HT-29 (cell line): ENCODE measurements around the gene ARHGAP25. TPM values are rescaled to one million over a fixed set of nuclear protein-coding genes. Genes with fewer than 3 reads are reported as not detected.

Experiments used
- DNase-seq: peaks from one replicate; pipeline ENCODE4 v3.0.0-alpha.2; 2015; ENCODE audit warnings: low spot score
- total RNA-seq: library from RNA; depleted of rRNA; stranded (reverse); fragments of >200 nt; shearing (Covaris generic); gene quantifications from 2 replicates; pipeline ENCODE4 v1.2.3, GENCODE V29; 2014; rRNA removed

The ARHGAP25 gene, protein sequence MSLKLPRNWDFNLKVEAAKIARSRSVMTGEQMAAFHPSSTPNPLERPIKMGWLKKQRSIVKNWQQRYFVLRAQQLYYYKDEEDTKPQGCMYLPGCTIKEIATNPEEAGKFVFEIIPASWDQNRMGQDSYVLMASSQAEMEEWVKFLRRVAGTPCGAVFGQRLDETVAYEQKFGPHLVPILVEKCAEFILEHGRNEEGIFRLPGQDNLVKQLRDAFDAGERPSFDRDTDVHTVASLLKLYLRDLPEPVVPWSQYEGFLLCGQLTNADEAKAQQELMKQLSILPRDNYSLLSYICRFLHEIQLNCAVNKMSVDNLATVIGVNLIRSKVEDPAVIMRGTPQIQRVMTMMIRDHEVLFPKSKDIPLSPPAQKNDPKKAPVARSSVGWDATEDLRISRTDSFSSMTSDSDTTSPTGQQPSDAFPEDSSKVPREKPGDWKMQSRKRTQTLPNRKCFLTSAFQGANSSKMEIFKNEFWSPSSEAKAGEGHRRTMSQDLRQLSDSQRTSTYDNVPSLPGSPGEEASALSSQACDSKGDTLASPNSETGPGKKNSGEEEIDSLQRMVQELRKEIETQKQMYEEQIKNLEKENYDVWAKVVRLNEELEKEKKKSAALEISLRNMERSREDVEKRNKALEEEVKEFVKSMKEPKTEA
- total RNA-seq: not detected in 2 replicates

DNA sequence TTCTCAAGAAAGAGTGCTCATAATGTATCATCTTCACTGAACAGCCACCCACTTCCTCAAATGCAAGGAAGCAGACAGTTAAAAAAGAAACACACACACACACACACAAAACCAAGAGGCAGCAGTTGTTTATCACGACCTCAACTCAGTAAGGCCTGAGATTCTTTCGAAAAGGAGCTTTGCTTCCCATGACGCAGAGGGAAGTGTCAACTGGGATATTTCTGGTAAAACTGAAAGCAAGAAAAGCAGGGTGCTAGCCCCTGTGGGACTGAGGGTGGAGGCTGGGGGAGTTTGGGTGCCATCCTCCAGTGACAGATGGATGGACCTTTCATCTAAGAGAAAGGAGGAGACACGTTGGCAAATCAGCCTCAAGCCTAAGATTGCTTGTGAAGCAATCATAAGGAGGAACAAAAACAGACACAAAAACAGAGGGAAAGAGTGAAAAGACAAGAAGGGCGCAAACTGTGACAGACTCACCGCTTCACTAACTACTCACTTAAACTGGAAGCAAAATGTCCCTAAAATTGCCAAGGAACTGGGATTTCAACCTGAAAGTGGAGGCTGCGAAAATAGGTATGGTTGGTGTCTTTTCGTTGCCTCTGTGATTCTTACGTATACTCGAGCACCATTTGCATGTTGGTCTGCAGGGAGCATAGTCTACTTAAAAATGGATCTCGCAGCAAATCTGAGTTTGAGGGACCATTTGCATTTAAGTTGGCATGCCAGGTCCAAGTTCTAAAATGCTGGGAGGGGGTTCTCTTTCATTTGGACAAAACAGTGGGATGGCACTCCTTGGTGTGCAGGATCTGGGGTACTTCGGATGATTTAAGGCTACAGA is at the start of gene ARHGAP25:
ARHGAP25 (plus strand) TSS at position 124 of the 838 bp plus-strand sequence; CDS start at position 513, 389 bp downstream.
- no peak for DNase-seq

DNA sequence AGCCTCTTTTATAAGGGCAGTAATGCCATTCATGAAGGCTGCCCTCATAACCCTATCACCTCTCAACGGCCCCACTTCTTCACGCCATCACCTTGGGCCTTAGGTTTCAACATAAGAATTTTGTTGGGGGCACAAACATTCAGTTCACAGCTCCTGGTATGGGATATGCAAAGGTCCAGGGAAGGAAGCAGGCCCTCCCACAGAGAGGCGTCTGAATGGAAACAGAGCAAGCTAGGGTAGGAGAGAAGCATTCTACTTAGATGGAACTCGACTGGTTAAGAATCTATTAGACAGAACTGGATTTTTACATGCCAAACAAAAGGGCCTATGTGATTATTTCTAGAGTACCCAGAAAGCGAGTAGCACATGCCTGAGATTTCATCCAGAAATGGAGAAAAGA is 48.4 kb upstream of the ARHGAP25 start:
- DNase-seq: no peak

DNA sequence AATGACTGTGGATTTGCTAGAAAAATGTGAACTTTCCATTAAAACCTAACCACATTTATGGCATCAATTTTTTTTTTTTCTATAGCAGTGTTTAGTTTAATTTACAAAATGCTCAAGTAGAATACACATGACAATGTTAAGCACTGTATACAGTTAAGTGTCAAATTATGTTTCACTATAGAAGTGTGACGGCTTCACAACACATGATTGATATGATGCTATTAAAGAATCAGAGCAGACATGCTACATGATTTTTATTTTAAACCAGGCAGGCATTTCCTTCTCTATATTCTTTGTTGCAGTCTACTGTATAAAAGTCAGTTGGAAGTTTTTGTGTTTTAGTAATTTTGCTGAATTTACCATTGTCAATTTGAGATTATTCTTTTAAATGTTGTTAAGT is 47.6 kb upstream of the ARHGAP25 start:
- DNase-seq: no peak

DNA sequence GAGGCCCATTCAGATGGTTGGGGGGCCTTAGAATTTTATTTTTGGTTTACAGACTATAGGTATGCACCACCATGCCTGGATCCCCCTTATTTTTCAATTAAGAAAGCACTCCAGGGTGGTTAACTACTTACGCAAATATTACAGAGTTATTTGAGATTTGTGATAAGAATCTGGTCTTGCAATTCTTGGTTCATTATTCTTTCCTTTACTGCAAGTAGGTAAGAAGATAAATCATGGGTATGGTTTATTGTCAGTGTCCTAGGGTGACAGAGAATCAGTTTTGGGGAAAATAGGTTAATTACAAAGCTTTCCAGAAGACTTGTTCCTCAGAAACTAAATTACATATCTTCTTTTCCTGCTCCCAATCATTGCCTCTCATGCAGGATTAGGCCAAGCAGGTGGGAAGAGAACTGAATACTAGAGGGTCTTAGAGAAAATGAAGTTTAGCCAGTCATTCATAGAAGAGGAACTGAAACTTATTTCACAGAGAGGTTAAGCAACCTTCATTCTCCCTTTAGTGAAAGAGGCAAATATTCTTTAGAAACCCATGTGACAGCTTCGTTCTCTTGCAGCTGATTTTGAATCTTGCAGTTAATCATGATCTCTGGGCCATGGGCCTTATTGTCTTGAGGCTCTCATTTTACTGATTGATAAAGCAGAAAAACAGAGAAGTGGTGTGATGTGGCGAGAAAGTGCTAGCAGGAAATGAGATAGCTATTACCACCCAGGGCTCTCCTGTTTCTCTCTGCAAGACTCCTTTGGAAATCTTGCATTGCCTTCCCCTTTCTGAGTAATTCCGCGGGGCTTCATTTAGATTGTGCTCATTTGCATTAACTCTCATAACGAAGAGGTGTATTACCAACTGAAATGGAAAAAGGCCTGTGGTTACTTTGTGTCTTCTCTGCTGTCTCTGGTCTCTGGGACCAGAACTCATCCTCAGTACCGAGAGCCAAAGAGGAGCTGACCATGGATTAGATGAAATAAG is 44.8 kb upstream of the ARHGAP25 start:
- DNase-seq: no peak

DNA sequence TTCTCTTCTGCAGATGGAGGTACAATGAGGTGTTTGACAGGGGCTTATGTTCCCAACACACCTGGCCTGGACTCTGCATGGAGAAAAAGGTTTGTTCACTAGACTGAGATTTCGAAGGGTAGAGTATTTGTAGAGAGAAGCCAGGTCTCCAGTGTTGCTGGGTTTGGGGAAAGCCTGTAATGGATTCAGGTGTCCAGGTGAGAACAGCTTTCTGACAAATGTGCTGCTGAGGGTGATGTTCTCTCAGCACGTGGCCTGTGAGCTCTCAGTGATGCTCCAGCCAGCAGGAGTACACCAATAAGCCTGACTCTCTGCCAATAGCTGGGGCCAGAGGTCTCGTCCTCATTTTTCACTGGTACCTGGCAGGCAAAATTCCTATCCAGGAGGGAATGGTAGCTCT is 43.8 kb upstream of the ARHGAP25 start:
- no peak for DNase-seq

DNA sequence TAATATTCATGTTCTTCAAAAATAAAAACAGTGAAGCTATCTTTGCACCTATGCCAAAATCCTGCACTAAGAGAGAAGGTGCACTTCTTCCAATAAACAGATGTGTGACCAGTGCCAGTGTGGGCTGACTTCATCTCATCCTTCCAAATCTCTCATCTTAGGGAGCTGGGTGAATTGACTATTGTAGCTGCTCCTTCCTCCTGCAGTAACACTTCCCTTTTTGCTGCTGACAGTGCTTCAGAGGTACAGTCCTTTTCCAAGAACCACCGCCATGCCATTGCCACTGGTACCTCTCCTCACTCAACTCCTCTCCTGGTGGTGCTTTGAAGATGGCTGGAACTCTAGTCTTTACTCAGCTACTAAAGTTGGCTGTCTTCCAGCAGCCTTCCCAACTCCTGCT is 42.1 kb upstream of the ARHGAP25 start:
- DNase-seq: no peak

DNA sequence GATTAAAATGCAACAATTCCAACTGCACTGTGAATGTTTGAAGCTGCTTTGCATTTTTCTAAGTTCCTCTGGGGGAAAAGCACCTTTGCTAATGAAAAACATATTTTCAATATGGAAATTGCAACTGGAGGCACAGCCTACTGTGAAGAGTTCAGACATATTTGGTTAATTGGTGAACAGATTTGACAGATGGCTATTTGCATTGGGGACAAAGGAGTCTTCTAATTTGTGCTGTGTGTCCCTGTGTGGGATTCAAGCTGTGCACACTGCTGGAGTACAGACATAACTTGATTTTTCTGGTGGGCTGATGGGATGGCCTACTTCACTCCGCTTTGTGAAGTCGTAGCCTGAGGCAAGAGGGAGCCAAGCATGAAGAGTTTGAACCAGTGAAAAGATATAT is 40.7 kb upstream of the ARHGAP25 start:
- no peak for DNase-seq

DNA sequence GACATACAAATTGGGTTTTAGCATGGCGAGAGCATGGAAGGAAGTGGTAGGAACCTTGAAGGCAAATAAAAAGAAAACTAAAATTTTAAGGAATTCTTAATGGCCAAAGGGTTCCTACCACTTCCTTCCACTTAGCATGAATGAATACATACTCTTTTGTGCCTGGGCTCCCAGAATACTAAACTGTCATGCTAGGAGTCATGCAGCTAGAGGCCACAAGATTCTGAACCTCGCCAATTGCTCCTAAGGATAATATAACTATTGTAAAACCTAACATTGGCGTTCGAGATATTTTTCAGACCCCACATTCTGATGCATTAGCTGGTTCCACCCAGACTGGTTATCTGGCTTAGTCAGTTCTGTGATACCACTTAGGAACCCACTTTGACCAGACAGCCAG is 38.6 kb upstream of the ARHGAP25 start:
- no peak for DNase-seq

DNA sequence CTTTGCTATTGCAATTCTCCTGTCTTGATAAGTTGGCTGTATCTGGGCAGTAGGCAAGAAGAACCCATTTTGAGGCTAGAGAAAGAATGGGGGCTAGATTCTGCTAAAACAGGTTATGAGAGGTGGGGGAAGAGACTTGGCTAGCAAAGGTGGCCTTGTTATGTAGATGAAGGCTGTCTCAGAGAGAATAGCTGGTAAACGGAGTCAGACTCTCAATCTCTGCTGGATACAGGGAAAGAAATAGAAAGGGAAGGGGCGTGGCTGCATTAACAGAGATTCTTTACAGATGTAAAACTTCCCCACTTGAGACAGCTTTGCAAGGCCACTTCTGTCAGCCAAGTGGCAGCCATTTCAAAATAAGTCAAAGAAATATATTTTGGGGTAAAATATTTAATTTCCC is 38.1 kb upstream of the ARHGAP25 start:
- DNase-seq: no peak

DNA sequence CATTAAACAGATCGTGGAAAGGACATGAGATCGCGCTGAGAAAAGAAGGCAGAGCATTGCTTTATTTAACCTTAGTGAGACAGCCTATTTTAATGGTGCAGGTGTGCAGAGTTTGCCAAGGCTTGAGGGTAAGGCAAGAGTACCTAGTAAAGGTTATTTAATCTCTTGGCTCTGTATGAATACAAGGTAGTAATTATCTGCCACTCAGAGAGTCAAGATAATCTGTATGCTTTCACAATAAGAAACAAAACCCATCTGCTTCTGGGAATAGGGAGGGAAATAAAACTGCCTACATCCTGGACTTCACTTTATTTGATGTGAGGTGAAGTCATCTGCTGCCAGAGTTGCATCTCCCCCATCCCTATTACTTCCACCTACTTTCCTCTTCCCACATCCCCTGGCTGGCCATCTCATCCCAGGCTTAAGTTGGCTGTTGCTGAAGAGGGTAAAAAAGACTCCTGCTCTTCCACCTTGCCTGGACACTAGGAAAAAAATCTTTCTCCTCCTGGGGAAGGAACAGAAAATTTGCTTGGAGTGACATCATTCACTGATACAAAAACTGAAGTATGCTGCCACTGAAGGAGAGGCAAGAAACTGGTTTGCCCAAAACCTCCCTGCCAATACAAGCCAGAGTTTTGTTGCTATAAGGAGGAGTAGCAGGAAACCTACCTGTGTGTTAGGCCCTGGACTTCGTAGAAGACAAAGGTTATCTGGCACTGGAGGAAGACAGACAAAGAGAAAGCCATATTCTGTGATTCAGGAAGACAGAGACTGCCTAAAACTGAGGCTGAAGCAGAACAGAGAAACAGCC is 35.8 kb upstream of the ARHGAP25 start:
- no peak for DNase-seq

DNA sequence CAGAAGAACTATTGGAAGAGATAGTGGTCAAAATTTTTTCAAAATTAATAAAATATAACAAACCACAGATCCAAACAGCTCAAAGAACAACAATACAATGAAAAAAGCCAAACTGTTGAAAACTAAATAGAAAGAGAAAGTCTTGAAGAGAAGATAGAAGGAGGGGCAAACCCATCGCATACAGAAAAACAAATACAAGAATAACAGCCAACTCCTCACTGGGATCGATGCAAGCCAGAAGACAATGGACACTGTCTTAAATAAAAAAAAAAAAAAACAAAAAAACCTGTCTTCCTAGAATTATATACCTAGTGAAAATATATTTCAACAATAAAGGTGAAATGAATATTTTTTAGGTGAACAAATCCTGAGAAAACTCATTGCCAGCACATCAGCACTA is 34.1 kb upstream of the ARHGAP25 start:
- DNase-seq: no peak

DNA sequence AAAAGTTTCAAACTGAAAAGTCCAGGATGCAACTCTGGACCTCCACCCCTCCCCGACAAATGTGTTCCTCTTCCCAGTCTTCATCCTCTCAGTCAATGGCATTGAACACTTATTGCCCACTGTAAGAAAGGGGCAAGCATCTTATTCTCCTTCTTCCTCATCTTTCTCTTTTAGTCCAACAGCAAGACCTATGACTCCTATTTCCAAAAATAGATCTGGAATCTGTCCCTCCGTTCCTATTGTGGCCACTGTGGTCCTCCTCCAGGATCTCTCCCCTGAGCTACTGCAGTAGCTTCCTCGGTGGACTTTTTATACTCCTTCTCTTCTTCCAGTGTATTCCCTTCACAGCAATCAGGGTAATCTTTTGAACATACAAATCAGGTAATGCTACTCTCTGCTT is 28.0 kb upstream of the ARHGAP25 start:
- no peak for DNase-seq

DNA sequence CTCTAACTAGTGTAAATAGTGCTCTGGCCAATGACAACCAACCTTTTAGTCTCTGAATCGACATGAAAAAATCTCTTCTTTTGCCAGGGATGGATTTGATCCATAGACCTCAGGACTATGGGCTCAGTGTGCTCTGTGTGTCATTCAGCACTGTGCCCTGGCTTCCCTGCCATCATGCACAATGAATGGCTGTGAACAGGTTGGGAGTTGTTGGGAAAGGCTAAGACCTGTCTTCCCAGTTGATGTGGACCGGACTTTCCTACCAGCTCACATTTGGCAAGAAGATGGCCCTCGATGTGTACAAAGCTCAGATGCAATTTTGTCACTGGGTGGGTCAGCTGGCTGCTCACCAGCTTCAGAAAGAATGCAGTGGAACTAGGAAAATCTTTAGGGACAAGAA is 26.0 kb upstream of the ARHGAP25 start:
- DNase-seq: no peak

DNA sequence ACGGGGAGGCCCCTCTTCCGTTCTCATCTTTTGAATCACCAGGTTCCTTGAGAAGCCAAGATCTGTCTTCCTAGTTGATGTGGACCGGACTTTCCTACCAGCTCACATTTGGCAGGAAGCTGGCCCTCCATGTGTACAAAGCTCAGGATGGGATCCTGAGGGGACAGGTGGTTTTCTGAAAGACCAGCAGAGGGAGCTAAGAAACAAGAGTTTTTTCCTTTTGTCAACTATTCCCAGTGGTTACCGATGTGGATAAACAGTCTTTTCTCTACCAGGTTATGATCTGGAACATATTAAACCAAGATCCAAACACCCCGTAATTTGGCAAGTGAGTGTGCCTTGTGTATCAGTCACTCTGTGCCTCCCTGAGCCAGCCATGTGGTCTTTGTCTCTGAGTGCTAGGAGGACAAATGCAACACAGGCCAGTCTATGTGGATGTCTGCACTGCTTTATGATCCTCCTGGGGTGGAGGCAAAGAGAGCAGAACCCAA is 25.1 kb upstream of the ARHGAP25 start:
- DNase-seq: peak; percentile 55

DNA sequence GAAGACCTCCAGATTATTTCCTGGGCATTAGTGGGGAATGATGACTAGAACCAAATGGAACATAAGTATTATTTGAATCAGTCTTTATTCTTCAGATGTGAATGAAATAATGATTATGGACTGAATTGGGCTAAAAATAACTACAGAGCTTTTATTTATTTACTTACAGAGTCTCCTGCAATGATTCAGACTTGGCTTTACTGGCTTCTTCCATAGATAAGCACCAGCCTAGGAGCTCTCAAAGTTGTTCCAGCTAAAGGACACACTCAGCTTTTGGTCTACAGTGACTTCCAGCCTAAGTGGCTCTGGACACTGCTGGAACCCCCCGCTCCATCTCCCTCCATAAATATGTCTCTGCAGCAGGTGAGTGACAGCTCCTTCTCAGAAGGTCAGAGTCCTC is 24.3 kb upstream of the ARHGAP25 start:
- DNase-seq: no peak

DNA sequence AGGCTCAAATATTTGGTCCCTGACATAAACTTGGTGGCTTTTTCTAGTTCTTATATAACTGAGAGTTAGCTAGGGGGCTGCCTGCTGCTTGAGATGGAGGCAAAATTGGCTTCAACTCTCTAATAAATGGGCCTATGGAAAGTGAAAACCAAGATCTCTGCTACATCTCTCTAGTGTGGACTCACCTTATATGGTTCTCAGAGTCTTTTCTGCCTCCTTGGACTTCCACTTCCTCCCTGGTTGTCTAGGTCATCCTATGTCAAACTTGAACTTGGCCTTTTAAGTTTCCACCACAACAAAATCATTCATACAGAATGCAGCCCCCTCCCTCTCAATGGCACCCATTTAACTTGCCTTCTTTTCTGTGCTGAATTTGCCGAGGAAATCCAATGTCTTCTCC is 23.9 kb upstream of the ARHGAP25 start:
- no peak for DNase-seq

DNA sequence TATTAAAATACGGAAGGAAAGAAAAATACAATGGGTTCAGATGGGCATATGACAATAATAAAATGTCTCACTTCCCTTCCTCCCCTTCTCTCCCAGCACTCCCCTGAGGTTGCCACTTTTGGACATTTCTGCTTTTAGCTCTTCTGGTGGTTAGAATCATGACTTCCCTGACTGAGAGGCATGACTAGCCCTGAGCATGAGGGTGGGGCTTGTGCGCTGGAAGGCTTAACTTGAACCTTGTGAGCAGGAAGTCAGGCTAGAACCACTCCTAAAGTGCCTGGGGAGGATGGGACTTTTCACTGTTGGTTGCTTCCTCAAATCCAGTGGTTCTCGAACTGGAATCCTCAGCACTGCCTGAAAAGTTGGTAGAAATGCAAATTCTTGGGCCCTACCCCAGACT is 19.7 kb upstream of the ARHGAP25 start:
- DNase-seq: no peak

DNA sequence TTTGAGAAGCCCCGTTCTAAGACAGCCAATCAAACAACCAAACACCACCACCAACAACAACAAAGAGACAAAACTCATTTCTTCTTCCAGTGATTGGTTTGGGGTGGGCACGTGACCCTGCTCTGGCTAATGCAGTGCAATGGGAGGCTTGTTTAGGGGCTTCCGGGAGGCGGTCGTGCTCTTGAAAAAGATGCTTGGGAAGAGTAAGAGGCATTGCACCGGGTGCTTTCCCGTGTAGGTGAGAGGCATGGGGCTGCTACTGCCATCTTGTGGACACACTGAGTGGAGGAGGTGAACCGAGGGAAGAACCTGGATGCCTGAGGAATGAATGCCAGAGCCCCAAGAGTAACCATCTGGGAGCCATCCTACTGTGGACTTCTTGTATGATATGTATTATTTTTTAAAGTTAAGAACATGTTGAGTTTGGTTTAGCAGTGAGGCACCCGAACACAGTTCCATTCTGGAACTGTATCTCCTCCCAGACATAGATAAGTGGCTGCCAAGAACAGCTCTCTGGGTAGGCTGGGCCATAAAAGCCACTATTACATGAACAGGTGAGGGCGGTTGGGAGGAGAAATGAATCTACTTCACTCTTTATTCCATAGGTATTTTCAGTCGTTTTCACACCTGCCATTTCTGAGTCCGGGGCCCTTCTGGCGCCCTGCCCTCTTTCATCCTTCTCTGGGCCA is 19.1 kb upstream of the ARHGAP25 start:
- DNase-seq: peak; percentile 67

DNA sequence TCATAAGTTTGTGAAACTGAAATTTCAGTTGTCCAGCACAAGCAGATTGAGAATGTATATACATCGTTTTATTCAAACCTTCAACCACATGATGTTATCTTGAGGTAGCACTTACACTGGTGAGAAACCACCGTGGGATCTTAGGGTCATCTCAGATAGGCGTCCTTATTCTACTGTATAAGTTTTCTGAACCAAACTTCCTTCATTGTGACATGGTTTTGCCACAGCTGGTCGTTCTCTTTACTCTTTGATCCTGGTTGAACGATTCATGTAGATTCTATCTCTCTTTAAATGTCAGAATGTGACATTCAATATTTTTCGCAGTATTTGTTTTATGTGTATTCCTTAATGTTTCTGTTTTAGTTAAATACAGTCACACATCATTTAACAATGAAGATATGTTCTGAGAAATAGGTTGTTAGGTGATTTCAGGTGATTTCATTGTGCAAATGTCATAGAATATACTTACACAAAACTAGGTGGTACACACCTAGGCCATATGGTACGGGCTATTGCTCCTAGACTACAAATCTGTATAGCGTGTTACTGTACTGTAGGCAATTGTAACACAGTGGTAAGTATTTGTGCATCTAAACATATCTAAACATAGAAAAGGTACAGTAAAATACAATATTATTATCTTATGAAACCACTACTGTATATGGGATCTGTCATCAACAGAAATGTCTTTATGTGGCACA is 17.9 kb upstream of the ARHGAP25 start:
- no peak for DNase-seq
